ENCODE data around the gene SNAPC1.
"Not testable (repeated sequence)": the region's sequence is repeated elsewhere in the genome, so short reads cannot be mapped to it uniquely, and the experiment has no call there.

SNAPC1 gene, protein sequence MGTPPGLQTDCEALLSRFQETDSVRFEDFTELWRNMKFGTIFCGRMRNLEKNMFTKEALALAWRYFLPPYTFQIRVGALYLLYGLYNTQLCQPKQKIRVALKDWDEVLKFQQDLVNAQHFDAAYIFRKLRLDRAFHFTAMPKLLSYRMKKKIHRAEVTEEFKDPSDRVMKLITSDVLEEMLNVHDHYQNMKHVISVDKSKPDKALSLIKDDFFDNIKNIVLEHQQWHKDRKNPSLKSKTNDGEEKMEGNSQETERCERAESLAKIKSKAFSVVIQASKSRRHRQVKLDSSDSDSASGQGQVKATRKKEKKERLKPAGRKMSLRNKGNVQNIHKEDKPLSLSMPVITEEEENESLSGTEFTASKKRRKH

DNA sequence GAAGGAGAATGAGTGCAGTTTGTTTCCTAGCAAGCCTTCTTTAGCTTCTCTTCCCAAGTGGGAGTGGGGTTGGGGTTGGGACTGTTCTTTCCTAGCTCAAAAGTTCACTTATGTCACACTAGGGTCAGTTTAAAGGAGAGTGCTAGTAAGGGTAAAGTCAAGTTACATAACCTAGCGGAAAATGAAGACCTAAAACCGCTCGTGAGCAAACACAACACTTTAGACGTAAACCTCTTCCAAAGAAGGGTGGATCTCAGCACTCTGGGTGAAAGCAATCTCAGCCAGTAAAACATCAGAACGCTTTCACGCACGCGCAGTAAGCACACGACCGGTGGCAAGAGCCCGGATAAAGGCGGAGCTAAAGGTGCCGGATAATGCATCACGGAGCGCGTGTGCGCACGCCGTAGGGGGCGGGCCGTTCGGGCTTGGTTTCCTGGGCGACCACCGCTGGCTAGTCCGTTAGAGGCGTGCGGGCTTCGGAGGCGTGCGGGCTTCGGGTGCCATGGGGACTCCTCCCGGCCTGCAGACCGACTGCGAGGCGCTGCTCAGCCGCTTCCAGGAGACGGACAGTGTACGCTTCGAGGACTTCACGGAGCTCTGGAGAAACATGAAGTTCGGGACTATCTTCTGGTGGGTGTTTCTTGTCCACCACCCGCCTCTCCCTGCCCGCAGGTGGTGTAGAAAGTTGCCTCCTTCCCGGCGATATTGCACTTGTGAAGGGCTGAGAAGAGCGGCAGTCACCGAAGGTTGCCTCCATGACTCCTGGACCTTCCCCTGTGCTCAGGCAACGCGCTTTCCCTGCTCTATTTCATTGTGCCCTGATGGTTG lies at the start of gene SNAPC1:
SNAPC1 (plus strand) TSS at position 462 of the 828 bp plus-strand sequence; CDS start at position 503, 41 bp downstream.
- DNase-seq, result peak; percentile 98

DNA sequence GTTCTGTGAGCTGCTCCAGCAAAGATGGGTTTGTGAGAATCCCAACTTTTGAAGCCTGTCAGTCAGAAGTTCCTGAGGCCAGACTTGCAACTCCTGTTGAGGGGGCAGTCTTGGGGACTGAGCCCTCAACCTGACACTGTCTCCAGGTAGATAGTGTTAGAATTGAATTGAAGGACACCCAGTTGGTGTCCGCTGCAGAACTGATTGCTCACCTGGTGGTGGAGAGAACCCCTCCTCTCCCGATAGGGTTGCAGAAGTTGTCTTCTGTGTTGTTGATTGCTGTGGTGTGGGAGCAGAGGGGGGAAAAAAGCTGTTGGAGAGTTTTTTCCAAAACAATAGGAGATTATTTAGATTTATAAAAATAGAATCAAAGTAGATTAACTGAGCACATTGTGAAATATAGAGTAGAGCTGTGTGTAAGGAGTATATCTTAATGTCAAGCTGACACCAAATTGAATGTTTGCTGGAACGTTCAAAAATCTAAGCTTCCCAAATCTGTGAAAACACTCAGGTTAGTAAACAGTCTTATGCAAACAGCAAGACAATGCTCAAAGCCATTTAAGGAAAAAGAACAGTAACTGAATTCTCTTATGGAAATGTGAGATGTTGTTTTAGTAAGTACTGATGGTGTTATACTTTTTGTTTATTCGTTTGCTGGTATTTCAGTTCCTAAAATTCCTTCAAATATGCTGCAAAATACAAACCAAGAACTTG lies 48.3 kb upstream of the SNAPC1 start:
- no peak for DNase-seq

- DNase-seq, result no peak
Measured at GRCh38 chr14:61716956-61717355, 45.3 kb upstream of the SNAPC1 start.

DNA sequence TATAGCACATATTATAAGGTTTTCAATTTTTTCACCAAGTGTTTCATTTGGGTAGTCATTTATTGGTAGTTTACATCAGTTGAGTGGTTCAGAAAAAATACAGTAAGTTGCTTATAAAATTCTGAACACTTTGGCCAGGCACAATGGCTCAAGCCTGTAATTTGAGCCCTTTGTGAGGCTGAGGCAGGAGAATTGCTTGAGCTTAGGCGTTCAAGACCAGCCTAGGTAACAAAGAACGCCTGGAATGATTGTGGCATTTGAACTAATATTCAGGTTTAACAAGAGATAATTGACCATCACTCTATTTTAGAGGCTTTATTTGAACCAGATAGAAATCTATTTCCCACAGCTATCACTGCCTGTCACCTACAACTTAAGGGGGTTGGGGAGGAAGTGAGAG lies 44.2 kb upstream of the SNAPC1 start:
- no peak for DNase-seq

GRCh38 chr14:61719344-61720293 lies 42.6 kb upstream of the SNAPC1 start:
- no peak for DNase-seq

DNA sequence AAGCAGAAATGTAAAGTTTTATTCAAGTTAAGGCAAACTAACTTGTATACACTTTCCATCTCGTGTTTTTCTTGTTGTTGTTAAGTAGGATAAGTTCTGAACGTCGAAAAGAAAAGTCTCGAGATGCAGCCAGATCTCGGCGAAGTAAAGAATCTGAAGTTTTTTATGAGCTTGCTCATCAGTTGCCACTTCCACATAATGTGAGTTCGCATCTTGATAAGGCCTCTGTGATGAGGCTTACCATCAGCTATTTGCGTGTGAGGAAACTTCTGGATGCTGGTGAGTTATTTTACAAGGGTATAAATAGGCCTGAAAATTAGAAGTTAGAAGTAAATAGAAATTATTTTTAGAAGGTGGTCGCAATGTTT lies 41.9 kb upstream of the SNAPC1 start:
- no peak for DNase-seq

DNA sequence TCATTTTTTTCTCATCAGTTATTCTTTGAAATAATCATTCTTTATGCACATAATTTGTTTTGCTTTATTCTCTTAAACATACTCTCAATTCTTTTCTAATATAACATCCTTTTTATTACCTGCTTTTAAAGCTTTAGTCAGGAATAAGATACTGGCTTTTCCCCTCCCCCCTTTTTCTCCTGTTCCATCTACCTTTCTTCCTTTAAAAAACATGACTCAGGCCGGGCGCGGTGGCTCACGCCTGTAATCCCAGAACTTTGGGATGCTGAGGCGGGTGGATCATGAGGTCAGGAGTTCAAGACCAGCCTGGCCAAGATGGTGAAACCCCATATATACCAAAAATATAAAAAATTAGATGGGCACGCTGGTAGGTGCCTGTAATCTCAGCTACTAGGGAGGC lies 41.5 kb upstream of the SNAPC1 start:
- no peak for DNase-seq

DNA sequence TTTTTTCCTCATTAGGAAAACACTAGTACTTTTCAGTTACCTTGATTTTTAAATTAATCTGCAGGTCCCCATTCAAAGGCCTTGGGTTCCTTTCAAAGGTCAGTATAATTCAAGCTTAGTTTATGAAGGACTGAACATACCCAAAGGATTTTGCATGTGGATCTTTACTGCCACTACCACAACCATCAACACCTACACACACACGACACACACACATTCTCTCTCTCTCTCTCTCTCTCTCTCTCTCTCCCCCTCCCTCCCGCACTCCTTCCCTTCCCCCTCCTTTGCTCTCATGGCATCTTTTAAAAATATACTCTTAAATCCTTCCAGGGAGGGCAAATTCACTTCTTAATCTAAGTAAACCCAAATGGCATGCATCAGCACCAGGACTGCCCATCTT lies 38.1 kb upstream of the SNAPC1 start:
- DNase-seq, result no peak

GRCh38 chr14:61726778-61727658 lies 35.2 kb upstream of the SNAPC1 start:
- DNase-seq, result no peak

GRCh38 chr14:61730756-61731373 lies 31.4 kb upstream of the SNAPC1 start:
- DNase-seq, result peak; percentile 12

DNA sequence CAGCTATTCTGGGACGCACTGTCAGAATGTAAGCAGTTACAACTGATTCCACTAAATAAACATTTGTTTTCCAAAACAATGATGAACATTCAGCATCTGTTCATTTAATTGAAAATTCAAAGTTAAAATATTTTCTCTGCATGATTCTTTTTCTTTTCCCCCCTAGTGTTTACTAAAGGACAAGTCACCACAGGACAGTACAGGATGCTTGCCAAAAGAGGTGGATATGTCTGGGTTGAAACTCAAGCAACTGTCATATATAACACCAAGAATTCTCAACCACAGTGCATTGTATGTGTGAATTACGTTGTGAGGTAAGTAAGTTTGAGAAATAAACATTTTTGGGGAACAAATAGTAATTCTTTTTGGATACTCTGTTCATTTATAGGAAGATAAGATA lies 28.2 kb upstream of the SNAPC1 start:
- DNase-seq, result peak; percentile 9

DNA sequence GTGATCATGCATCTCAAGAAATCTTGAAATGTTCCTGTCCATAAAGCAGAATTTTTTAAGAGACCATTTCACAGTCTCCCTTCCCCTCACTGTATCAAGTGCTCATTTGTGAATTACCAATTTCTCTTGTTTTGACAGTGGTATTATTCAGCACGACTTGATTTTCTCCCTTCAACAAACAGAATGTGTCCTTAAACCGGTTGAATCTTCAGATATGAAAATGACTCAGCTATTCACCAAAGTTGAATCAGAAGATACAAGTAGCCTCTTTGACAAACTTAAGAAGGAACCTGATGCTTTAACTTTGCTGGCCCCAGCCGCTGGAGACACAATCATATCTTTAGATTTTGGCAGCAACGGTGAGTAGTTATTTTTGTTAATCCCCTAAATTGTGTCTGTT lies 25.5 kb upstream of the SNAPC1 start:
- DNase-seq, result no peak

- DNase-seq, result peak; percentile 18
Measured at GRCh38 chr14:61737915-61738314, 24.3 kb upstream of the SNAPC1 start.

DNA sequence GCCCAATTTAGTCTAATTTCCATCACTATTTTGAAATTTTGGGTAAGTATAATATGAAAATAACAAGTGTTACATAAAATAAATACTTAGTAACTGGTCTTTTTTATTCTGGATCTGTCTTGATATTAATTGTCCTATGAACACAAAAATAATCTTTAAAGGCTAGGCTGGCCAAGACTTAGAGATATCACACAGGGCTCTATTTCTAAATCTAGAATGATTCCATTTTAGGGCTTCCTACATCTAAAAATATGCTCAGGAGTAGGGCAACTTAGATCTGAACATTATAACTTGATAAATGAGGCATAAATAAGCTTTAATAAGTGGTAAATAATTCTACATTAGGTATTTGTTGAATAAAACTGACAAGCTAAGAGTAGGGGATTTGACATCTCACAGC lies 23.1 kb upstream of the SNAPC1 start:
- no peak for DNase-seq

GRCh38 chr14:61742371-61742770 lies 19.8 kb upstream of the SNAPC1 start:
- DNase-seq, result no peak

DNA sequence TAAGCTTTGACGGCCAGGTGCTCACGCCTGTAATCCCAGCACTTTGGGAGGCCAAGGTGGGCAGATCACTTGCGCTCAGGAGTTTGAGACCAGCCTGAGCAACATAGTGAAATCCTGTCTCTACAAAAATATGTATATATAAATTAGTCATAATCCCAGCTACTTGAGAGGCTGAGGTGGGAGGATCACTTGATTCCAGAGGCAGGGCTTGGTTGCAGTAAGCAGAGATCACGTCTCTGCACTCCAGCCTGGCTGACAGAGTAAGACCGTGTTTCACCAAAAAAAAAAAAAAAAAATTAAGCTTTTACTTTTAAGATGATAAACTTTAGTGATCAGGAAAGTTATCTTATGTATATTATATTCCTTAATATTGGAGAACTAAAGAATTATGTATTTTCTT lies 18.0 kb upstream of the SNAPC1 start:
- DNase-seq, result peak; percentile 11

- DNase-seq, result not testable (repeated sequence)
Measured at GRCh38 chr14:61746346-61746745, 15.9 kb upstream of the SNAPC1 start.

- no peak for DNase-seq
Measured at GRCh38 chr14:61746881-61747280, 15.3 kb upstream of the SNAPC1 start.

- peak; percentile 7 for DNase-seq
Measured at GRCh38 chr14:61747342-61747741, 14.9 kb upstream of the SNAPC1 start.

DNA sequence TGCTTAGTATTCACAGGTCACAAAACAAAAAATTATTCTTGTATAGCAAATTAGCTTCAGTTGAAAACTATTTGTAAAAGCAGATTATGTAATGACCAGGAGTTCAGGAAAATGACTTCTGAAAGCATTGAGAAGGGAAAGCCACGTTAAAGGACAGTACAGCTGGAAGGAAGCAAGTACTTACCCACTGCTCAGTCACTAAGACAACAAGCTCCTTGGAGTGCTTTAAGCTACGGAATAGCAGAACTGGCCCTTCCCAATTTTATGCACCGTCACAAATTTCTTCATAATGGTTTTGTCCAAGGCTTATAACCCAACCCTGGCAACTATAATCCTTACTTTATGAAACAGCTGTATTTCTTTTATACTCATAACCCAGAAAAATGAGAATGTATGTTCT lies 13.0 kb upstream of the SNAPC1 start:
- peak; percentile 9 for DNase-seq

DNA sequence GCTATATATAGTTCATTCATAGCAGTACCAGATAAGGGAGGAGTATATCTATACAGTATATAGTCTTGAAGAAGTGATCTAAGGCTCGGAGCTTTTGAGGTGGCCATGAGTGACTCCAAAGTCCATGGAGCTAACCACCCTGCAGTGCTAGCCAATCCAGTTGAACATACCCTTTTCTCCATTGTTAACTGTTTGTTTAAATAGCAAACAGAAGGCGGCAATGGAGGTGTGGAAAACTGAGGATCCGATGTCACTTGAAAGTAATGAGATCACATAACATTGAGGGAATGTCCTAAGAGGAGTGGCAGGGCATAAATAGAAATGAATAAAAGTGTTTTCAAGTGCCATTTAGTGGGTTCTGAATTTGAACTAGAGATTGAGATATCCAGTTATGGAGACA lies 12.4 kb upstream of the SNAPC1 start:
- DNase-seq, result peak; percentile 7
